ENCODE measurements around the gene DSP.

Gene DSP

GRCh38 chr6:7544597-7544996, 3.1 kb downstream of the DSP start:
- peaks cover 24 to 36% of the 10 kb centered on the region in 2 donors for H3K4me1 ChIP-seq (ENCODE audit: control insufficient read depth in 2 of 2, insufficient read depth in 2 of 2, low read length in 2 of 2)
- H3K27me3 ChIP-seq (ENCODE audit: control insufficient read depth in 2 of 2, insufficient read depth in 2 of 2, low read length in 2 of 2): peaks cover 5 to 11% of the 10 kb centered on the region in 2 donors
- H3K4me3 ChIP-seq (ENCODE audit: low read length in 2 of 2): peak overlapping the region in 1 of 2 donors; percentile 81
- H3K36me3 ChIP-seq (ENCODE audit: control insufficient read depth in 2 of 2, insufficient read depth in 2 of 2, low read length in 2 of 2): no peaks in the 10 kb centered on the region
- peak overlapping the region in 1 of 2 donors; percentile 99 for H3K9ac ChIP-seq (ENCODE audit: low read depth in 1 of 2, low read length in 2 of 2)
- H3K9me3 ChIP-seq (ENCODE audit: control insufficient read depth in 2 of 2, low read length in 2 of 2): no peaks in the 10 kb centered on the region
- no peak overlapping the region for H3K27ac ChIP-seq (ENCODE audit: low read depth in 2 of 2, low read length in 2 of 2)

GRCh38 chr6:7545316-7546019, 4.0 kb downstream of the DSP start:
- peaks cover 5% of the 10 kb centered on the region in 2 donors for H3K27me3 ChIP-seq (ENCODE audit: control insufficient read depth in 2 of 2, insufficient read depth in 2 of 2, low read length in 2 of 2)
- no peak overlapping the region for H3K4me3 ChIP-seq (ENCODE audit: low read length in 2 of 2)
- H3K9me3 ChIP-seq (ENCODE audit: control insufficient read depth in 2 of 2, low read length in 2 of 2): no peaks in the 10 kb centered on the region
- peak overlapping the region; percentile 19 to 93 for H3K27ac ChIP-seq (ENCODE audit: low read depth in 2 of 2, low read length in 2 of 2)
- peaks cover 29 to 41% of the 10 kb centered on the region in 2 donors for H3K4me1 ChIP-seq (ENCODE audit: control insufficient read depth in 2 of 2, insufficient read depth in 2 of 2, low read length in 2 of 2)
- no peaks in the 10 kb centered on the region for H3K36me3 ChIP-seq (ENCODE audit: control insufficient read depth in 2 of 2, insufficient read depth in 2 of 2, low read length in 2 of 2)
- peak overlapping the region in 1 of 2 donors; percentile 32 for H3K9ac ChIP-seq (ENCODE audit: low read depth in 1 of 2, low read length in 2 of 2)

DNA sequence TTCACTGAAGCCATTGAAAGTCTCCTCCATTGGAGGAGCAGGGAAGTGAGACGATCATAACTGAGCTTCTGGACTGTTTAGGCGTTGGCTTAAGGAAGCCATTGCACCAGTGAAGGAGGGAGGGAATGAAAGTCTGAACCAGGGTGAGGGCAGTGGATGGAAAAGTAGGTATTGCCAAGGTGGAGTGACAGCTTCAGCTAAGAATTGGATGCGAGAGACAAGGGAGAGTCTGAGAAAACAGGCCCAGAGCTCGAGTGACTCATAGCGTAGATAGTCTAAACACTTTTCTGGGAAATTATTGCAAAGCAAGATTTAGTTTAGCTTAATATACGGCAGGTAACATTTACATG, 4.5 kb downstream of the DSP start:
- H3K27ac ChIP-seq (ENCODE audit: low read depth in 2 of 2, low read length in 2 of 2): peak overlapping the region; percentile 19 to 93
- peak overlapping the region in 1 of 2 donors; percentile 32 for H3K9ac ChIP-seq (ENCODE audit: low read depth in 1 of 2, low read length in 2 of 2)
- no peaks in the 10 kb centered on the region for H3K36me3 ChIP-seq (ENCODE audit: control insufficient read depth in 2 of 2, insufficient read depth in 2 of 2, low read length in 2 of 2)
- no peak overlapping the region for H3K4me3 ChIP-seq (ENCODE audit: low read length in 2 of 2)
- peaks cover 4 to 5% of the 10 kb centered on the region in 2 donors for H3K27me3 ChIP-seq (ENCODE audit: control insufficient read depth in 2 of 2, insufficient read depth in 2 of 2, low read length in 2 of 2)
- H3K9me3 ChIP-seq (ENCODE audit: control insufficient read depth in 2 of 2, low read length in 2 of 2): no peaks in the 10 kb centered on the region
- H3K4me1 ChIP-seq (ENCODE audit: control insufficient read depth in 2 of 2, insufficient read depth in 2 of 2, low read length in 2 of 2): peaks cover 27 to 44% of the 10 kb centered on the region in 2 donors

- Histone ChIP-seq H3K9me3 (ENCODE audit: control insufficient read depth in 2 of 2, low read length in 2 of 2) (no peaks in the 10 kb centered on the region), H3K4me1 (ENCODE audit: control insufficient read depth in 2 of 2, insufficient read depth in 2 of 2, low read length in 2 of 2) (peaks cover 26 to 44% of the 10 kb centered on the region in 2 donors), H3K9ac (ENCODE audit: low read depth in 1 of 2, low read length in 2 of 2) (no peak overlapping the region), H3K27ac (ENCODE audit: low read depth in 2 of 2, low read length in 2 of 2) (peak overlapping the region; percentile 89 to 93), H3K36me3 (ENCODE audit: control insufficient read depth in 2 of 2, insufficient read depth in 2 of 2, low read length in 2 of 2) (no peaks in the 10 kb centered on the region), H3K27me3 (ENCODE audit: control insufficient read depth in 2 of 2, insufficient read depth in 2 of 2, low read length in 2 of 2) (peaks cover 4 to 5% of the 10 kb centered on the region in 2 donors), H3K4me3 (ENCODE audit: low read length in 2 of 2) (no peak overlapping the region)
These were observed 4.9 kb downstream of the DSP start for GRCh38 chr6:7546383-7546782.

- Histone ChIP-seq H3K9ac (ENCODE audit: low read depth in 1 of 2, low read length in 2 of 2) (peak overlapping the region in 1 of 2 donors; percentile 6), H3K9me3 (ENCODE audit: control insufficient read depth in 2 of 2, low read length in 2 of 2) (no peaks in the 10 kb centered on the region), H3K4me3 (ENCODE audit: low read length in 2 of 2) (no peak overlapping the region), H3K36me3 (ENCODE audit: control insufficient read depth in 2 of 2, insufficient read depth in 2 of 2, low read length in 2 of 2) (peaks cover 0 to 4% of the 10 kb centered on the region in 2 donors), H3K4me1 (ENCODE audit: control insufficient read depth in 2 of 2, insufficient read depth in 2 of 2, low read length in 2 of 2) (peaks cover 26 to 44% of the 10 kb centered on the region in 2 donors), H3K27me3 (ENCODE audit: control insufficient read depth in 2 of 2, insufficient read depth in 2 of 2, low read length in 2 of 2) (peaks cover under 1 to 4% of the 10 kb centered on the region in 2 donors), H3K27ac (ENCODE audit: low read depth in 2 of 2, low read length in 2 of 2) (peak overlapping the region; percentile 89 to 93)
These were observed 5.4 kb downstream of the DSP start for GRCh38 chr6:7546896-7547295.

- peak overlapping the region in 1 of 2 donors; percentile 6 for H3K9ac ChIP-seq (ENCODE audit: low read depth in 1 of 2, low read length in 2 of 2)
- no peaks in the 10 kb centered on the region for H3K9me3 ChIP-seq (ENCODE audit: control insufficient read depth in 2 of 2, low read length in 2 of 2)
- H3K4me3 ChIP-seq (ENCODE audit: low read length in 2 of 2): no peak overlapping the region
- H3K36me3 ChIP-seq (ENCODE audit: control insufficient read depth in 2 of 2, insufficient read depth in 2 of 2, low read length in 2 of 2): peaks cover 0 to 4% of the 10 kb centered on the region in 2 donors
- peaks cover 0 to 4% of the 10 kb centered on the region in 2 donors for H3K27me3 ChIP-seq (ENCODE audit: control insufficient read depth in 2 of 2, insufficient read depth in 2 of 2, low read length in 2 of 2)
- H3K4me1 ChIP-seq (ENCODE audit: control insufficient read depth in 2 of 2, insufficient read depth in 2 of 2, low read length in 2 of 2): peaks cover 26 to 44% of the 10 kb centered on the region in 2 donors
- H3K27ac ChIP-seq (ENCODE audit: low read depth in 2 of 2, low read length in 2 of 2): peak overlapping the region; percentile 89 to 93
These were observed 5.8 kb downstream of the DSP start for GRCh38 chr6:7547315-7547714.

DNA sequence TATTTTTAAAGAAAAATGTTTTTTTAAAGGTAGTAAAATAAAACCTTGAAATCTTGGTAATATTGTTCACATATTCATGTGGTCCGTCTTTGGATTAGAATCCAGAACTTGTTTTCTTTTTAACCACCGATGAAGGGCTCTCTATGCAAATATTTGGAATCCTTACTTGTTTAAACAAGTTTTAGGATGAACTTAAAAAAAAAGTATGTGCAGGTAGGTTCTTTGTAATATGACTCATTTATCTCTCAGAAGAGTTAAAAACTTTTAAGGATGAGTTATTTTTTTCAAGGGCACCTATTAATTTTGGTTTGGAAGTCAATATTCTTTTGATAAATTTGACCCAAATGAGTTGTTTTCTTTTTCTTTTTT, 8.9 kb downstream of the DSP start:
- Histone ChIP-seq H3K4me1 (ENCODE audit: control insufficient read depth in 2 of 2, insufficient read depth in 2 of 2, low read length in 2 of 2) (peaks cover 19 to 41% of the 10 kb centered on the region in 2 donors), H3K9me3 (ENCODE audit: control insufficient read depth in 2 of 2, low read length in 2 of 2) (no peaks in the 10 kb centered on the region), H3K36me3 (ENCODE audit: control insufficient read depth in 2 of 2, insufficient read depth in 2 of 2, low read length in 2 of 2) (peaks cover 0 to 4% of the 10 kb centered on the region in 2 donors), H3K9ac (ENCODE audit: low read depth in 1 of 2, low read length in 2 of 2) (no peak overlapping the region), H3K4me3 (ENCODE audit: low read length in 2 of 2) (no peak overlapping the region), H3K27ac (ENCODE audit: low read depth in 2 of 2, low read length in 2 of 2) (peak overlapping the region; percentile 19 to 38), H3K27me3 (ENCODE audit: control insufficient read depth in 2 of 2, insufficient read depth in 2 of 2, low read length in 2 of 2) (peaks cover 0 to 4% of the 10 kb centered on the region in 2 donors)

- no peak overlapping the region for H3K27ac ChIP-seq (ENCODE audit: low read depth in 2 of 2, low read length in 2 of 2)
- no peaks in the 10 kb centered on the region for H3K9me3 ChIP-seq (ENCODE audit: control insufficient read depth in 2 of 2, low read length in 2 of 2)
- H3K4me1 ChIP-seq (ENCODE audit: control insufficient read depth in 2 of 2, insufficient read depth in 2 of 2, low read length in 2 of 2): peaks cover 4 to 9% of the 10 kb centered on the region in 2 donors
- peaks cover 15 to 29% of the 10 kb centered on the region in 2 donors for H3K36me3 ChIP-seq (ENCODE audit: control insufficient read depth in 2 of 2, insufficient read depth in 2 of 2, low read length in 2 of 2)
- no peak overlapping the region for H3K9ac ChIP-seq (ENCODE audit: low read depth in 1 of 2, low read length in 2 of 2)
- no peak overlapping the region for H3K4me3 ChIP-seq (ENCODE audit: low read length in 2 of 2)
- H3K27me3 ChIP-seq (ENCODE audit: control insufficient read depth in 2 of 2, insufficient read depth in 2 of 2, low read length in 2 of 2): no peaks in the 10 kb centered on the region
These were observed 13.2 kb downstream of the DSP start for GRCh38 chr6:7554533-7555275.

GRCh38 chr6:7555671-7556070, 14.2 kb downstream of the DSP start:
- no peaks in the 10 kb centered on the region for H3K27me3 ChIP-seq (ENCODE audit: control insufficient read depth in 2 of 2, insufficient read depth in 2 of 2, low read length in 2 of 2)
- peaks cover 0 to 9% of the 10 kb centered on the region in 2 donors for H3K4me1 ChIP-seq (ENCODE audit: control insufficient read depth in 2 of 2, insufficient read depth in 2 of 2, low read length in 2 of 2)
- H3K4me3 ChIP-seq (ENCODE audit: low read length in 2 of 2): no peak overlapping the region
- peaks cover 20 to 33% of the 10 kb centered on the region in 2 donors for H3K36me3 ChIP-seq (ENCODE audit: control insufficient read depth in 2 of 2, insufficient read depth in 2 of 2, low read length in 2 of 2)
- H3K9me3 ChIP-seq (ENCODE audit: control insufficient read depth in 2 of 2, low read length in 2 of 2): no peaks in the 10 kb centered on the region
- no peak overlapping the region for H3K27ac ChIP-seq (ENCODE audit: low read depth in 2 of 2, low read length in 2 of 2)
- no peak overlapping the region for H3K9ac ChIP-seq (ENCODE audit: low read depth in 1 of 2, low read length in 2 of 2)

GRCh38 chr6:7556394-7557106, 15.1 kb downstream of the DSP start:
- H3K36me3 ChIP-seq (ENCODE audit: control insufficient read depth in 2 of 2, insufficient read depth in 2 of 2, low read length in 2 of 2): peaks cover 20 to 32% of the 10 kb centered on the region in 2 donors
- no peaks in the 10 kb centered on the region for H3K9me3 ChIP-seq (ENCODE audit: control insufficient read depth in 2 of 2, low read length in 2 of 2)
- H3K9ac ChIP-seq (ENCODE audit: low read depth in 1 of 2, low read length in 2 of 2): no peak overlapping the region
- H3K27ac ChIP-seq (ENCODE audit: low read depth in 2 of 2, low read length in 2 of 2): no peak overlapping the region
- H3K27me3 ChIP-seq (ENCODE audit: control insufficient read depth in 2 of 2, insufficient read depth in 2 of 2, low read length in 2 of 2): peaks cover 0 to 2% of the 10 kb centered on the region in 2 donors
- H3K4me3 ChIP-seq (ENCODE audit: low read length in 2 of 2): no peak overlapping the region
- peaks cover 0 to 14% of the 10 kb centered on the region in 2 donors for H3K4me1 ChIP-seq (ENCODE audit: control insufficient read depth in 2 of 2, insufficient read depth in 2 of 2, low read length in 2 of 2)

Data from mucosa of rectum (tissue), 2 donors.